Esophagus squamous epithelium (tissue), 5 donors: ENCODE data around the gene PODNL1. TPM values are rescaled to one million over a fixed set of nuclear protein-coding genes. Genes with fewer than 3 reads are reported as not detected.

Source experiments
- DNase-seq: peaks from one replicate; lab custom pipeline; 2025; lab: John Stamatoyannopoulos, UW
- H3K27ac ChIP-seq, 4 donors: fragments of 200-600 bp; sonication (generic); one replicate each; pipeline ENCODE4 v1.5.1; 2016 to 2019; ENCODE audit warnings: mild to moderate bottlenecking in 1 of 4
- H3K27me3 ChIP-seq, 4 donors: fragments of 200-600 bp; sonication (generic); 1 replicate in 3 of 4; 2 replicates in 1 of 4; pipeline versions ENCODE4 v1.5.1 to v1.6.0; 2017 to 2021; ENCODE audit warnings: antibody characterized with exemption in 1 of 4
- H3K36me3 ChIP-seq, 3 donors: fragments of 200-600 bp; sonication (generic); one replicate each; pipeline ENCODE4 v1.5.1; 2016 to 2019
- H3K4me1 ChIP-seq, 3 donors: fragments of 200-600 bp; sonication (generic); one replicate each; pipeline ENCODE4 v1.5.1; 2017 to 2019
- H3K4me3 ChIP-seq, 4 donors: fragments of 200-600 bp; sonication (generic); 1 replicate in 3 of 4; 2 replicates in 1 of 4; pipeline ENCODE4 v1.5.1; 2016 to 2019; ENCODE audit warnings: mild to moderate bottlenecking in 2 of 4, moderate library complexity in 1 of 4
- H3K9me3 ChIP-seq, 3 donors: fragments of 200-600 bp; sonication (generic); one replicate each; pipeline ENCODE4 v1.5.1; 2016 to 2019
- CTCF ChIP-seq, 6 experiments: fragments of 450-650 bp in 4 of 6; fragments of 200-600 bp in 2 of 6; sonication (generic) in 2 of 6; IDR thresholded peaks; one replicate each; pipeline ENCODE4 v1.5.1; 2016 to 2019; ENCODE audit warnings: antibody characterized with exemption in 6 of 6, mild to moderate bottlenecking in 4 of 6, moderate library complexity in 4 of 6
- POLR2A ChIP-seq, 4 donors: fragments of 450-650 bp; IDR thresholded peaks; one replicate each; pipeline ENCODE4 v1.6.1; 2017; ENCODE audit warnings: antibody characterized with exemption in 4 of 4, mild to moderate bottlenecking in 4 of 4, moderate library complexity in 3 of 4
- WGBS, 2 donors: methylation state at CpG; one replicate each; pipeline ENCODE4 v1.1.5; 2018; 5-methylcytosine and 5-hydroxymethylcytosine counted together
- intact Hi-C: fragments of 100-400 bp; cut with DNase I; formaldehyde crosslinking; loops from one replicate; pipeline ENCODE4 v1.15.0; 2022
- total RNA-seq, 4 donors: library from RNA; depleted of rRNA; stranded (reverse); fragments of >200 nt; gene quantifications; one replicate each; pipeline ENCODE4 v1.1.0, GENCODE V29; 2016
- donor health status: DM: yes; HTN: yes; CAD: no.

PODNL1 gene
- total RNA-seq, 4 donors from 2014 or later = 2.3 to 8.0 (median 3.3) TPM

DNA sequence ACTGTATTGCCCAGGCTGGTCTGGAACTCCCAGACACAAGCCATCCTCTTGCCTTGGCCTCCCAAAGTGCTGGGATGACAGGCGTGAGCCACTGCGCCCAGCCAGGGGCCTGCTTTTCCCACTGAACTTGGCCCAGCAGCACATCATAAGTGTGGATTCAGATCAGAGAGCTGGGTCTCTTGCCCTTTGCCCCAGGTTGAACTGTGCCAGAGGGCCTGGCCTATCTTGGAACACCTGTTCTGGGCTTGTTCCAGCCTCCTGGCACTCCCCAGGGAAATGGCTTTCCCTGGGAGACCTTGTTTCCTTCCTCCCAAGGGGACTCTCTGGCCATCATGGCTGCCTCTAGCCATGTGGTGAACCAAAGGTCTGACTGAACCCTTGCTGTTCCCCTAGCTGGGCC, 28.8 kb downstream of the PODNL1 start:
- TF ChIP-seq POLR2A (IDR thresholded peaks at IDR 0.05) (no peak), CTCF (IDR thresholded peaks at IDR 0.05) (no peak)
- no peak overlapping the region for H3K27ac ChIP-seq
- DNase-seq = no peak
- H3K9me3 ChIP-seq = no peaks in the 10 kb centered on the region
- peaks cover 13 to 29% (median 15%) of the 10 kb centered on the region in 3 donors for H3K4me1 ChIP-seq
- H3K36me3 ChIP-seq = peaks cover 16 to 65% (median 26%) of the 10 kb centered on the region in 3 donors
- WGBS, 2 donors = 100% methylated on average over 2 of the region's 2 CpGs
- no peaks in the 10 kb centered on the region for H3K27me3 ChIP-seq
- intact Hi-C loops = no loop called here
- H3K4me3 ChIP-seq = no peak overlapping the region

- peaks cover 16 to 58% (median 21%) of the 10 kb centered on the region in 3 donors for H3K36me3 ChIP-seq
- H3K27ac ChIP-seq = no peak overlapping the region
- no peak overlapping the region for H3K4me3 ChIP-seq
- intact Hi-C loops = no loop called here
- no peak for DNase-seq
- H3K9me3 ChIP-seq = no peaks in the 10 kb centered on the region
- TF ChIP-seq CTCF (IDR thresholded peaks at IDR 0.05) (no peak), POLR2A (IDR thresholded peaks at IDR 0.05) (no peak)
- H3K27me3 ChIP-seq = no peaks in the 10 kb centered on the region
- 87 to 88% methylated on average over 8 of the region's 8 CpGs for WGBS, 2 donors
- peaks cover 13 to 29% (median 15%) of the 10 kb centered on the region in 3 donors for H3K4me1 ChIP-seq
Observed at GRCh38 chr19:13908674-13909073, 29.5 kb downstream of the PODNL1 start.

- Histone ChIP-seq H3K9me3 (no peaks in the 10 kb centered on the region), H3K4me3 (peak overlapping the region; percentile 77 to 98 (median 84)), H3K27ac (peak overlapping the region; percentile 85 to 96 (median 91)), H3K36me3 (peaks cover 0 to 40% (median 3%) of the 10 kb centered on the region in 3 donors), H3K4me1 (peaks cover 13 to 29% (median 15%) of the 10 kb centered on the region in 3 donors), H3K27me3 (no peaks in the 10 kb centered on the region)
- TF ChIP-seq POLR2A (IDR thresholded peaks at IDR 0.05) = no peak
- TF ChIP-seq CTCF (IDR thresholded peaks at IDR 0.05) = no peak
- WGBS, 2 donors = 38 to 85% methylated on average over 1 to 3 of the region's 5 CpGs
- DNase-seq = no peak
- intact Hi-C loops = no loop called here
Observed at GRCh38 chr19:13906910-13907309, 31.3 kb downstream of the PODNL1 start.

DNA sequence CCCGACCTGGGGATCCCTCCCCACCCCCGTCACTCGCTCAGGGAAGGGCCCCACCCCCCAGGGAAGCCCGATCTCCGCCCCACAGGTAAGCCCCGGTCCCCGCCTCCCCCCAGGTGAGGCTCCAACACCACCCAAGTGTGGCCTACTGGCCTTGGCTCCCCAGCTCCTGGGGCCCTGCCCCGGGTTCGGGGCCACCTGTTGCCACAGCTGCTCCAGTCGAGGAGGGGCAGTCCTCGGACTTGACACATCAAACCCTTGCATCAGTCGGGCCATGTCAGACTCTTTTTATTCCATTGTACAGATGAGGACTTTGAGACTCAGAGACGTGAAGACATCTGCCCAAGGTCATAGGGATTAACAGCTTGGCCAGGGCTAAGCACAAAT, 31.7 kb downstream of the PODNL1 start:
- Histone ChIP-seq H3K36me3 (peaks cover 0 to 36% (median 0%) of the 10 kb centered on the region in 3 donors), H3K4me3 (peak overlapping the region; percentile 77 to 98 (median 84)), H3K9me3 (no peaks in the 10 kb centered on the region), H3K27ac (peak overlapping the region; percentile 85 to 96 (median 91)), H3K27me3 (no peaks in the 10 kb centered on the region), H3K4me1 (peaks cover 13 to 29% (median 15%) of the 10 kb centered on the region in 3 donors)
- intact Hi-C loops = no loop called here
- no peak for TF ChIP-seq CTCF (IDR thresholded peaks at IDR 0.05)
- no peak for DNase-seq
- WGBS, 2 donors = 0 to 6% methylated on average over 2 of the region's 13 CpGs

GRCh38 chr19:13905634-13906520, 32.3 kb downstream of the PODNL1 start, which contains the start of the genes BRME1 and CC2D1A:
TSS of gene BRME1 (minus strand) at chr19:13906117. CDS start at chr19:13904892, 1,225 bp downstream.
TSS of gene CC2D1A (plus strand) at chr19:13906201. CDS start at chr19:13906442, 241 bp downstream.
- intact Hi-C loops = no loop called here
- 33 to 45% methylated on average over 9 of the region's 86 CpGs for WGBS, 2 donors
- H3K27ac ChIP-seq = peak within 1 kb of the TSS; percentile 85 to 96 (median 91)
- H3K4me1 ChIP-seq = peaks cover 13 to 29% (median 15%) of the 10 kb centered on the region in 3 donors
- H3K4me3 ChIP-seq = peak within 1 kb of the TSS; percentile 77 to 98 (median 84)
- H3K9me3 ChIP-seq = no peaks in the 10 kb centered on the region
- peaks cover 0 to 30% (median 0%) of the 10 kb centered on the region in 3 donors for H3K36me3 ChIP-seq
- TF ChIP-seq CTCF (IDR thresholded peaks at IDR 0.05) (peak in 2 of 6 experiments; percentile 28 to 42), POLR2A (IDR thresholded peaks at IDR 0.05) (peak in 3 of 4 donors; percentile 47 to 69 (median 52))
- no peaks in the 10 kb centered on the region for H3K27me3 ChIP-seq
- peak; percentile 53 for DNase-seq
